T-cell (primary cell): ENCODE results near the gene TMEM44. TPM values are rescaled to one million over a fixed set of nuclear protein-coding genes. Genes with fewer than 3 reads are reported as not detected.
A peak's percentile ranks its signal among the peaks of the same experiment; 100 is the strongest.
"Not testable (repeated sequence)": the region's sequence is repeated elsewhere in the genome, so short reads cannot be mapped to it uniquely, and the experiment has no call there.

Source experiments
- ATAC-seq, 4 experiments: fragments of 200-7000 bp in 3 of 4; fragments of 150-1000 bp in 1 of 4; cut with Tn5 transposase; replicated peaks in 1 of 4; 1 replicate in 3 of 4; 2 replicates in 1 of 4; pipeline ENCODE4 v1.10.0; 2021; ENCODE audit warnings: moderate library complexity in 3 of 4, mild to moderate bottlenecking in 2 of 4, moderate number of reproducible peaks in 1 of 4
- CTCF ChIA-PET, 2 donors: fragments of 300-600 bp; sonication (Branson Sonifier 250); formaldehyde crosslinking; loops; one replicate each; lab custom pipeline; 2022; ENCODE audit warnings: antibody characterized with exemption in 2 of 2; lab: Charles Lee
- POLR2A ChIA-PET, 2 donors: fragments of 300-600 bp; sonication (Branson Sonifier 250); formaldehyde crosslinking; loops; one replicate each; lab custom pipeline; 2022; ENCODE audit warnings: antibody characterized with exemption in 2 of 2; lab: Charles Lee
- DNase-seq, 35 experiments: peaks; one replicate each; pipeline versions ENCODE4 v3.0.0 to v3.0.0-alpha.2; 2013 to 2023
- H3K27ac ChIP-seq: one replicate; pipeline ENCODE4 v1.5.1; 2013; ENCODE audit warnings: low read length
- H3K27me3 ChIP-seq, 2 experiments: replicated peaks in 1 of 2; 1 replicate in 1 of 2; 2 replicates in 1 of 2; pipeline versions ENCODE4 v1.6.1 to v1.7.0; 2013; ENCODE audit warnings: low read length in 1 of 2, mixed read lengths in 1 of 2; ENCODE audit not compliant: control insufficient read depth in 2 of 2, insufficient read depth in 2 of 2; ENCODE audit errors: extremely low read depth in 1 of 2
- H3K36me3 ChIP-seq, 2 donors: 1 replicate in 1 of 2; 2 replicates in 1 of 2; pipeline versions ENCODE4 v1.6.1 to v1.7.0; 2013; ENCODE audit warnings: low read length in 1 of 2; ENCODE audit not compliant: control insufficient read depth in 2 of 2, insufficient read depth in 1 of 2; ENCODE audit errors: extremely low read depth in 1 of 2
- H3K4me1 ChIP-seq, 2 experiments: 1 replicate in 1 of 2; 2 replicates in 1 of 2; pipeline versions ENCODE4 v1.6.1 to v1.7.0; 2013; ENCODE audit warnings: low read length in 2 of 2, mixed read lengths in 1 of 2; ENCODE audit not compliant: insufficient read depth in 2 of 2, control insufficient read depth in 1 of 2; ENCODE audit errors: extremely low read depth in 1 of 2
- H3K4me3 ChIP-seq, 2 donors: 1 replicate in 1 of 2; 2 replicates in 1 of 2; pipeline versions ENCODE4 v1.5.1 to v1.7.0; 2013; ENCODE audit warnings: mild to moderate bottlenecking in 2 of 2, low read length in 1 of 2, moderate library complexity in 1 of 2; ENCODE audit not compliant: control insufficient read depth in 1 of 2; ENCODE audit errors: extremely low read depth in 1 of 2
- H3K9me3 ChIP-seq: 2 replicates; pipeline ENCODE4 v1.7.0; 2013
- H3K27ac Mint-ChIP-seq, 2 donors: one replicate each; pipeline ENCODE4 v1.8.0; 2020 to 2021; ENCODE audit warnings: mild to moderate bottlenecking in 2 of 2, mixed read lengths in 2 of 2
- H3K27me3 Mint-ChIP-seq, 2 donors: one replicate each; pipeline ENCODE4 v1.8.0; 2021 to 2022; ENCODE audit warnings: mixed read lengths in 2 of 2
- H3K36me3 Mint-ChIP-seq: one replicate; pipeline ENCODE4 v1.8.0; 2021; ENCODE audit warnings: mixed read lengths
- H3K4me1 Mint-ChIP-seq, 3 donors: one replicate each; pipeline ENCODE4 v1.8.0; 2020 to 2022; ENCODE audit warnings: mixed read lengths in 3 of 3, mild to moderate bottlenecking in 1 of 3
- H3K4me3 Mint-ChIP-seq, 3 donors: one replicate each; pipeline ENCODE4 v1.8.0; 2020 to 2022; ENCODE audit warnings: mild to moderate bottlenecking in 3 of 3, mixed read lengths in 3 of 3, moderate library complexity in 3 of 3
- H3K9me3 Mint-ChIP-seq, 3 donors: one replicate each; pipeline ENCODE4 v1.8.0; 2020 to 2022; ENCODE audit warnings: mixed read lengths in 3 of 3
- WGBS: methylation state at CpG from one replicate; pipeline ENCODE4 v1.1.5; 2013; ENCODE audit warnings: missing lambda C conversion rate; ENCODE audit not compliant: insufficient coverage; 5-methylcytosine and 5-hydroxymethylcytosine counted together
- total RNA-seq, 35 experiments: library from RNA in 6 of 35; stranded (reverse) in 6 of 35; fragments of 120-200 nt in 1 of 35; gene quantifications; one replicate each; pipeline versions ENCODE4 v1.2.1 to v1.2.4 and lab custom pipeline; 2013 to 2026

Gene TMEM44
- total RNA-seq, 5 donors from 2014 or later (not counting 1 experiment from before 2014, with no cell fraction given) = 1.6 to 3.3 (median 2.3) TPM

- no peak overlapping the region for H3K4me3 ChIP-seq
- no peaks in the 10 kb centered on the region for H3K27me3 ChIP-seq
- Mint-ChIP-seq H3K4me3 (peak overlapping the region; percentile 77 to 81 (median 78)), H3K27me3 (no peaks in the 10 kb centered on the region), H3K36me3 (no peaks in the 10 kb centered on the region), H3K27ac (no peak overlapping the region), H3K9me3 (no peaks in the 10 kb centered on the region), H3K4me1 (peaks cover 0 to 11% (median 10%) of the 10 kb centered on the region in 3 donors)
- H3K27ac ChIP-seq = no peak overlapping the region
- no peaks in the 10 kb centered on the region for H3K36me3 ChIP-seq
- peaks cover 0 to 14% of the 10 kb centered on the region in 2 experiments for H3K4me1 ChIP-seq
- H3K9me3 ChIP-seq = no peaks in the 10 kb centered on the region
- DNase-seq (no peak), ATAC-seq (no peak)
- no CpG with 5 or more reads among the region's 4 CpGs for WGBS
- CTCF ChIA-PET = interaction anchor here in 1 of 2 donors (0.5 to 0.6 kb wide), 2 partner anchors 177 to 948 kb away, joined by 4 to 7 read pairs; no protein-coding TSS in a partner anchor
- POLR2A ChIA-PET = no interaction called here
Observed at GRCh38 chr3:194631696-194632095, 1.5 kb downstream of the TMEM44 start.

GRCh38 chr3:194630681-194631080, 2.5 kb downstream of the TMEM44 start:
- H3K9me3 Mint-ChIP-seq, H3K4me3 ChIP-seq, ATAC-seq, POLR2A ChIA-PET, H3K27ac Mint-ChIP-seq, H3K36me3 ChIP-seq, H3K36me3 Mint-ChIP-seq, CTCF ChIA-PET, H3K27me3 ChIP-seq, H3K27ac ChIP-seq, H3K27me3 Mint-ChIP-seq, DNase-seq, H3K9me3 ChIP-seq, H3K4me3 Mint-ChIP-seq: not testable (repeated sequence)
- WGBS = 97% methylated on average over 21 of the region's 29 CpGs
- peaks cover 0 to 14% of the 10 kb centered on the region in 2 experiments for H3K4me1 ChIP-seq
- peaks cover 0 to 11% (median 10%) of the 10 kb centered on the region in 3 donors for H3K4me1 Mint-ChIP-seq

GRCh38 chr3:194624956-194625355, 8.3 kb downstream of the TMEM44 start:
- H3K27ac ChIP-seq = no peak overlapping the region
- CTCF ChIA-PET = interaction anchor here in 1 of 2 donors (0.6 kb wide), 1 partner anchor 635 kb away, joined by 3 read pairs; no protein-coding TSS in a partner anchor
- 96% methylated on average over 6 of the region's 6 CpGs for WGBS

GRCh38 chr3:194623449-194624290, 9.5 kb downstream of the TMEM44 start:
- no peak overlapping the region for H3K27ac ChIP-seq

More at GRCh38 chr3:194624956-194625355, 8.3 kb downstream of the TMEM44 start:
- Mint-ChIP-seq H3K9me3 (no peaks in the 10 kb centered on the region), H3K27me3 (no peaks in the 10 kb centered on the region), H3K4me3 (no peak overlapping the region), H3K4me1 (no peaks in the 10 kb centered on the region), H3K27ac (no peak overlapping the region), H3K36me3 (no peaks in the 10 kb centered on the region)
- H3K9me3 ChIP-seq = no peaks in the 10 kb centered on the region
- H3K27me3 ChIP-seq = no peaks in the 10 kb centered on the region
- no peak overlapping the region for H3K4me3 ChIP-seq
- no peak for ATAC-seq
- H3K36me3 ChIP-seq = no peaks in the 10 kb centered on the region
- POLR2A ChIA-PET = no interaction called here
- no peaks in the 10 kb centered on the region for H3K4me1 ChIP-seq
- DNase-seq = no peak

GRCh38 chr3:194622621-194623340, 10.4 kb downstream of the TMEM44 start:
- WGBS = 88% methylated on average over 5 of the region's 26 CpGs
- CTCF ChIA-PET = no interaction called here
- no peak overlapping the region for H3K4me3 ChIP-seq
- ATAC-seq (no peak), DNase-seq (no peak)
- H3K4me1 Mint-ChIP-seq = no peaks in the 10 kb centered on the region
- H3K9me3 Mint-ChIP-seq = no peaks in the 10 kb centered on the region
- no peaks in the 10 kb centered on the region for H3K4me1 ChIP-seq
- no peaks in the 10 kb centered on the region for H3K9me3 ChIP-seq
- no peaks in the 10 kb centered on the region for H3K27me3 ChIP-seq
- POLR2A ChIA-PET = no interaction called here
- no peaks in the 10 kb centered on the region for H3K36me3 ChIP-seq
- H3K36me3 Mint-ChIP-seq = no peaks in the 10 kb centered on the region
- H3K27ac ChIP-seq = no peak overlapping the region
- no peaks in the 10 kb centered on the region for H3K27me3 Mint-ChIP-seq
- H3K27ac Mint-ChIP-seq = no peak overlapping the region
- no peak overlapping the region for H3K4me3 Mint-ChIP-seq

More at GRCh38 chr3:194623449-194624290, 9.5 kb downstream of the TMEM44 start:
- no peak overlapping the region for H3K4me3 ChIP-seq
- H3K36me3 ChIP-seq = no peaks in the 10 kb centered on the region
- WGBS = 93% methylated on average over 25 of the region's 25 CpGs
- H3K9me3 ChIP-seq = no peaks in the 10 kb centered on the region
- H3K9me3 Mint-ChIP-seq = no peaks in the 10 kb centered on the region
- no peak for DNase-seq
- no peaks in the 10 kb centered on the region for H3K4me1 ChIP-seq
- H3K27ac Mint-ChIP-seq = no peak overlapping the region
- ChIA-PET CTCF (interaction anchor here in 1 of 2 donors (0.7 kb wide), 1 partner anchor 36 kb away, joined by 4 read pairs; no protein-coding TSS in a partner anchor), POLR2A (no interaction called here)
- no peaks in the 10 kb centered on the region for H3K36me3 Mint-ChIP-seq
- no peaks in the 10 kb centered on the region for H3K27me3 Mint-ChIP-seq
- no peak overlapping the region for H3K4me3 Mint-ChIP-seq
- no peaks in the 10 kb centered on the region for H3K27me3 ChIP-seq
- no peak for ATAC-seq
- H3K4me1 Mint-ChIP-seq = no peaks in the 10 kb centered on the region

- Histone ChIP-seq H3K4me3 (no peak overlapping the region), H3K36me3 (no peaks in the 10 kb centered on the region), H3K9me3 (no peaks in the 10 kb centered on the region), H3K27ac (no peak overlapping the region), H3K27me3 (no peaks in the 10 kb centered on the region), H3K4me1 (no peaks in the 10 kb centered on the region)
- H3K27ac Mint-ChIP-seq = no peak overlapping the region
- no peak for DNase-seq
- no peaks in the 10 kb centered on the region for H3K36me3 Mint-ChIP-seq
- 88% methylated on average over 14 of the region's 14 CpGs for WGBS
- H3K4me1 Mint-ChIP-seq = no peaks in the 10 kb centered on the region
- H3K4me3 Mint-ChIP-seq = no peak overlapping the region
- ChIA-PET CTCF (no interaction called here), POLR2A (no interaction called here)
- H3K27me3 Mint-ChIP-seq = no peaks in the 10 kb centered on the region
- ATAC-seq = no peak
- H3K9me3 Mint-ChIP-seq = no peaks in the 10 kb centered on the region
Observed at GRCh38 chr3:194621947-194622346, 11.3 kb downstream of the TMEM44 start.
